Osteoblast (primary cell): ENCODE results near the gene OR2D2. TPM values are rescaled to one million over a fixed set of nuclear protein-coding genes. Genes with fewer than 3 reads are reported as not detected.

Experiments used
- DNase-seq: peaks from one replicate; pipeline ENCODE4 v3.0.0; 2011; ENCODE audit warnings: low spot score, mixed read lengths; ENCODE audit not compliant: insufficient read length; ENCODE audit errors: missing footprints
- H2AFZ ChIP-seq: 2 replicates; pipeline ENCODE4 v1.6.0; 2011; ENCODE audit warnings: mild to moderate bottlenecking, low read length
- H3K27ac ChIP-seq: 2 replicates; pipeline ENCODE4 v1.5.1; 2011; ENCODE audit warnings: mild to moderate bottlenecking, low read depth, low read length, moderate library complexity
- H3K27me3 ChIP-seq: 2 replicates; pipeline ENCODE4 v1.6.0; 2012; ENCODE audit warnings: mild to moderate bottlenecking, control low read depth, inconsistent platforms, low read length, moderate library complexity; ENCODE audit not compliant: insufficient read depth
- H3K36me3 ChIP-seq: 2 replicates; pipeline ENCODE4 v1.5.1; 2011; ENCODE audit warnings: mild to moderate bottlenecking, low read length, control low read depth, moderate library complexity; ENCODE audit not compliant: insufficient read depth
- H3K4me1 ChIP-seq: 2 replicates; pipeline ENCODE4 v1.5.1; 2011; ENCODE audit warnings: mild to moderate bottlenecking, low read length, control low read depth, moderate library complexity; ENCODE audit not compliant: insufficient read depth
- H3K4me2 ChIP-seq: 2 replicates; pipeline ENCODE4 v1.6.0; 2011; ENCODE audit warnings: mild to moderate bottlenecking, low read length; ENCODE audit not compliant: insufficient read depth
- H3K4me3 ChIP-seq: fragments of 200-600 bp; sonication (generic); 3 replicates; pipeline ENCODE4 v1.5.1; 2012; ENCODE audit warnings: mild to moderate bottlenecking, low read length, inconsistent platforms; ENCODE audit not compliant: insufficient read depth
- H3K79me2 ChIP-seq: 2 replicates; pipeline ENCODE4 v1.6.0; 2012; ENCODE audit warnings: mild to moderate bottlenecking, low read length, control low read depth, inconsistent platforms; ENCODE audit not compliant: insufficient read depth
- H3K9me3 ChIP-seq: 2 replicates; pipeline ENCODE4 v1.5.1; 2011; ENCODE audit warnings: low read depth, low read length, control low read depth
- H4K20me1 ChIP-seq: 2 replicates; pipeline ENCODE4 v1.6.0; 2012; ENCODE audit warnings: mild to moderate bottlenecking, low read length, control low read depth; ENCODE audit not compliant: insufficient read depth
- CTCF ChIP-seq: IDR thresholded peaks from 2 replicates; pipeline ENCODE4 v1.5.1; 2011; ENCODE audit warnings: mild to moderate bottlenecking, low read depth, low read length, moderate library complexity; ENCODE audit errors: extremely low read depth
- total RNA-seq: library from RNA; depleted of rRNA; stranded (reverse); fragments of >200 nt; gene quantifications from 2 replicates; pipeline ENCODE4 v1.2.3, GENCODE V29; 2012

OR2D2 gene
- total RNA-seq, 1 donor: 0.36 TPM

- Histone ChIP-seq H3K4me3 (no peak overlapping the region), H2AFZ (no peak overlapping the region), H4K20me1 (no peaks in the 10 kb centered on the region), H3K27ac (no peak overlapping the region), H3K36me3 (no peaks in the 10 kb centered on the region), H3K27me3 (no peaks in the 10 kb centered on the region), H3K4me1 (no peaks in the 10 kb centered on the region), H3K4me2 (no peak overlapping the region), H3K79me2 (no peaks in the 10 kb centered on the region), H3K9me3 (no peaks in the 10 kb centered on the region)
- TF ChIP-seq CTCF: no peak
- no peak for DNase-seq
Measured at GRCh38 chr11:6871278-6871677, 21.0 kb downstream of the OR2D2 start.

- no peaks in the 10 kb centered on the region for H3K79me2 ChIP-seq
- H2AFZ ChIP-seq: no peak overlapping the region
- H4K20me1 ChIP-seq: no peaks in the 10 kb centered on the region
- H3K4me1 ChIP-seq: no peaks in the 10 kb centered on the region
- H3K36me3 ChIP-seq: no peaks in the 10 kb centered on the region
- TF ChIP-seq CTCF: no peak
- no peak overlapping the region for H3K4me3 ChIP-seq
- DNase-seq: peak; percentile 13
- no peaks in the 10 kb centered on the region for H3K9me3 ChIP-seq
- H3K27ac ChIP-seq: no peak overlapping the region
- no peaks in the 10 kb centered on the region for H3K27me3 ChIP-seq
- no peak overlapping the region for H3K4me2 ChIP-seq
Measured at GRCh38 chr11:6864438-6864837, 27.9 kb downstream of the OR2D2 start.

- no peaks in the 10 kb centered on the region for H3K79me2 ChIP-seq
- H3K4me2 ChIP-seq: no peak within 1 kb of the TSS
- H4K20me1 ChIP-seq: no peaks in the 10 kb centered on the region
- no peaks in the 10 kb centered on the region for H3K9me3 ChIP-seq
- H3K4me3 ChIP-seq: no peak within 1 kb of the TSS
- no peak within 1 kb of the TSS for H3K27ac ChIP-seq
- no peaks in the 10 kb centered on the region for H3K4me1 ChIP-seq
- DNase-seq: no peak
- TF ChIP-seq CTCF: no peak
- no peaks in the 10 kb centered on the region for H3K27me3 ChIP-seq
- no peaks in the 10 kb centered on the region for H3K36me3 ChIP-seq
- no peak within 1 kb of the TSS for H2AFZ ChIP-seq
Measured at GRCh38 chr11:6862961-6863360, 29.3 kb downstream of the OR2D2 start, which contains the start of gene OR10A2. OR10A2 (plus strand) TSS chr11:6863057; CDS start chr11:6869755, 6,698 bp downstream.

GRCh38 chr11:6856871-6857270 is 35.4 kb downstream of the OR2D2 start:
- DNase-seq: peak; percentile 27
- Histone ChIP-seq H3K36me3 (no peaks in the 10 kb centered on the region), H3K27ac (no peak overlapping the region)

More at GRCh38 chr11:6856871-6857270, 35.4 kb downstream of the OR2D2 start:
- no peak overlapping the region for H2AFZ ChIP-seq
- H4K20me1 ChIP-seq: no peaks in the 10 kb centered on the region
- no peaks in the 10 kb centered on the region for H3K27me3 ChIP-seq
- no peaks in the 10 kb centered on the region for H3K4me1 ChIP-seq
- H3K79me2 ChIP-seq: no peaks in the 10 kb centered on the region
- H3K4me3 ChIP-seq: no peak overlapping the region
- H3K9me3 ChIP-seq: no peaks in the 10 kb centered on the region
- TF ChIP-seq CTCF: no peak
- H3K4me2 ChIP-seq: no peak overlapping the region
